ENCODE results near the gene SBF2.

DNA sequence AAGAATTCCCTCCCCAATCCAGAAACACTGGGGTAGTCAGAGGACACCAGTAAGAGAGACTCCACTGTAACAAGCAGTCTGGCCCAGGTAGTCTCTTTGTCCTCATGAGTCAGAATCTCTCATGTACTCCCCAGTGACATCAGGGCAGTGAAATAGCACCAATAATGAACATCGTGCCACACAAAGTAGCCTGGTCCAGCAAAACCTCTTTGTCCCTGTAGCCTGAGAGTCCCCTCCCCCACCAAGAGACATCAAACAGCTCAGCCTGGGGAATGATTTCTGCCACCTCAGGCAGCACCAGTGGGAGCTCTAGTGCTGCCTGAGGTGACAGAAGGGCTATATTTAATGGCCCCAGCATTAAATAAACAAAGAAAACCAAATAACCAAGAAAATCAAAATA, 88.1 kb downstream of the SBF2 start:
- TF ChIP-seq GATA3 (IDR thresholded peaks at IDR 0.05; ENCODE audit: low read depth, low read length) (no peak), GATA2 (IDR thresholded peaks at IDR 0.05; ENCODE audit: low read depth, low read length) (no peak)

All from SH-SY5Y (cell line).